Amygdala (tissue), 56 donors: ENCODE results near the gene TTLL7.
"Not testable (repeated sequence)": the region's sequence is repeated elsewhere in the genome, so short reads cannot be mapped to it uniquely, and the experiment has no call there.

Experiments
- DNase-seq, 56 donors: peaks; one replicate each; lab custom pipeline; 2025; lab: John Stamatoyannopoulos, UW

TTLL7 gene

GRCh38 chr1:83934550-83934949, 64.4 kb downstream of the TTLL7 start:
- no peak for DNase-seq

GRCh38 chr1:83932693-83933092, 66.2 kb downstream of the TTLL7 start:
- no peak for DNase-seq

GRCh38 chr1:83932281-83932680, 66.7 kb downstream of the TTLL7 start:
- DNase-seq: no peak

GRCh38 chr1:83931658-83932253, 67.2 kb downstream of the TTLL7 start:
- peak in 5 of 56 donors; percentile 0 to 75 (median 6) for DNase-seq

- DNase-seq: no peak
These were observed 69.7 kb downstream of the TTLL7 start for GRCh38 chr1:83929184-83929583.

DNA sequence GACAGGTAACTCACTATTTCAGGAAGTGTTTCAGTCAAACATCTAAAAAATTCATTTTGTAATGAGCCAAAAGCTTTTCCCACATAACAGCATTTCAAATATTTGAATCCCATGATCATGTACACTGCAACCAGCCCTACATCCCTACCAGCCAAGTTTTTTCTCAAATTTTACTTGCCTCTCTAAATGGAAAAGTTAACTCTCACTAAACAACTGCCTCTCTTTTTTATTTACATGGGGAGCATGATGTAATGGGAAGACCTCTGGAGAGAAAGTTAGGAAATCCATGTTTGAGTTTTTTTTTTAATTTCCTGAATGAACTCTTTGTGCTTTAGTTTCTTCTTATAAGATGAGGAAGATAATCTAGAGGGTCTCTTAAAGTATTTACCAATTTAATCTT, 70.5 kb downstream of the TTLL7 start:
- no peak for DNase-seq

DNA sequence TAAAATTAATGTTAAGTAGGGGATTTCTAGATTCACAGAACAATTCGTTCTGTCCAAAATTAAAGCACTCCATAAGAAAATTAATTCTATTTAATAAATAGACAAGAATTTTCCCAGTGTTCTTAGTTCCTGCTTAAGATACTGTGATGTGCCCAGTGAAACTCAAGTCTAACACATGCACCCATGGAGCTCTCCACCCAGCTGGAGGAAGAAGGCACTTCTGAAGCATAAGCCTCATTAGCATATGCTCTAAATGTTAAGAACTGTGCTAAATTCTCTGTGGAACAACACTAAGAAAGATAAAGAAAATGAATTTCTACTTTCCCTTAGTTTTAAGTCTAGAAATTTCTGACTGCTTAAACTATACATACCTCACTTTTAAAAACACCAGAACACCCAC, 71.2 kb downstream of the TTLL7 start:
- no peak for DNase-seq

DNA sequence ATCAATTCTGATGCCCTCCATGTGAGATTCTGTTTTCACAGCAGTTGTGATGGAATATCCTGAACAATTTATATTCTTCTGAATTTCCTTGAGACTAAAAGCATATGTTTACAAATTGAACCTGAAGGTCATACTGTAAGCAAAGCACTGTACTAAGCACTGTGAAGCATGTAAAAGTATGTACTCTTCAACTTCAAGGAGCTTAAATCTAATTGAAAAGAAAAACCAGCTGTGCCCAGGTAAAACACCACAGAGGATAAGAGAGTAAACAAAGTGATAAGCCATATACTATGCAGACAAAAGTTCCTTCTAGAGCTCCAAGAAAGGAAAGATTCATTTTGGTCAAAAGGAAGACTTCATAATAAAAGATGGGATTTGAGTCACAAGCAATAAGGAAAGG, 71.9 kb downstream of the TTLL7 start:
- no peak for DNase-seq

GRCh38 chr1:83923553-83923952, 75.4 kb downstream of the TTLL7 start:
- DNase-seq: no peak

- no peak for DNase-seq
These were observed 76.5 kb downstream of the TTLL7 start for GRCh38 chr1:83922431-83922830.

GRCh38 chr1:83920320-83920719, 78.6 kb downstream of the TTLL7 start:
- DNase-seq: peak in 1 of 56 donors; percentile 2

DNA sequence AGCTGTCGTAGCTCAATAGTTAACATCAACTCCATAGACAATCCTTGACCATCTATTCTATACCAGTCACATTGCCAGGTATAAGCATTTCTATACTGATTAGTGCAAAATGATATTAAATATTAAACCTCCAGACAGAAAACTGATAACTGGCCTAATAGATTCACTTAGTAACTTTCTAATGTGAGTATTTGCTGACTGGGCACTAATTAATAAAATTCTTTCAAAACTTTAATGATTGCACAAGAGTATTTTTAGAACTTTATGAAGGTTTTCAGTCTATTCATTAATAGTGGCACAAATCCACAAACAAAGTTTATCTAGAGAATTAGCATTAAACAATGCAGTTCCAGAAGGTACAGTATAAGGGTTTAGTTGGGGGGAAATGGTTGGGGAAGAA, 79.1 kb downstream of the TTLL7 start:
- DNase-seq: no peak

- DNase-seq: no peak
These were observed 80.1 kb downstream of the TTLL7 start for GRCh38 chr1:83918688-83919285.

DNA sequence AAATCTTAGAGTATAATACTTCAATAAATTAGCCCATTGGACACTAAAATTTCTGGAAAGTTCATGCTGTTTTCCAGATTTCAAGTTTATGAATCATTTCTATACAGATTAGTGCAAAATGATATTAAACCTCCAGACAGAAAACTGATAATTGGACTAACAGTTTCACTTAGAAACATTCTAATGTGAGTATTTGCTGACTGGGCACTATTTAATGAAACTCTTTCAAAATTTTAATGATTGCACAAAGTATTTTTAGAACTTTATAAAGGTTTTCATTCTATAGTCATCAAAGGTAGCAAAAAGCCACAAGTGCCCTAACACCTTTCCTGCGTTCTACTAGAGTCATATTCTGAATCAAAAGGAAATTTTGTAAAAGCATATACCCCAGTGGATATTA, 81.0 kb downstream of the TTLL7 start:
- DNase-seq: no peak

DNA sequence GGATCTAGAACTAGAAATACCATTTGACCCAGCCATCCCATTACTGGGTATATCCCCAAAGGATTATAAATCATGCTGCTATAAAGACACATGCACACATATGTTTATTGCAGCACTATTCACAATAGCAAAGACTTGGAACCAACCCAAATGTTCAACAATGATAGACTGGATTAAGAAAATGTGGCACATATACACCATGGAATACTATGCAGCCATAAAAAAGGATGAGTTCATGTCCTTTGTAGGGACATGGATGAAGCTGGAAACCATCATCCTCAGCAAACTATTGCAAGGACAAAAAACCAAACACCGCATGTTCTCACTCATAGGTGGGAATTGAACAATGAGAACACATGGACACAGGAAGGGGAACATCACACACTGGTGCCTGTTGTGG, 82.8 kb downstream of the TTLL7 start:
- DNase-seq: not testable (repeated sequence)

DNA sequence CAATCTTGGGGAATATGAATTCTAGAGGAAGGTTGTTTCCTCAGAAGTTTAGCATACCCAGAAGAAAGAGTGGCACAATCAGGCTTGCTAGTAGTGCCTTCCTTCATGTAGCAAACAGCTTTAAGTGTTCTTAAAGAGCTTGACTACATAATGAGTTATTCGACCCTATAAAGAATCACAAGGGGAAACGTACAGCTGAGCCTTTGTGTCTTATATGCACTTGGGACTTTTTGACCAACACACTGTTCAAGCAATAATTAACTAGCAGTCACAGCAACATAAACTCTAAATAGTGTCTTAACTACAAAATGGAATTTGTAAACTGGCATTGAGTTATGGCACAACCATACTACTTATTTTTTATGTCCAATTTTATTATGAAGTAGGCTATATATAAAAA, 86.1 kb downstream of the TTLL7 start:
- no peak for DNase-seq

- DNase-seq: no peak
These were observed 88.5 kb downstream of the TTLL7 start for GRCh38 chr1:83910461-83910860.

GRCh38 chr1:83909687-83910086, 89.2 kb downstream of the TTLL7 start:
- DNase-seq: no peak

- DNase-seq: no peak
These were observed 93.5 kb downstream of the TTLL7 start for GRCh38 chr1:83905315-83905907.

DNA sequence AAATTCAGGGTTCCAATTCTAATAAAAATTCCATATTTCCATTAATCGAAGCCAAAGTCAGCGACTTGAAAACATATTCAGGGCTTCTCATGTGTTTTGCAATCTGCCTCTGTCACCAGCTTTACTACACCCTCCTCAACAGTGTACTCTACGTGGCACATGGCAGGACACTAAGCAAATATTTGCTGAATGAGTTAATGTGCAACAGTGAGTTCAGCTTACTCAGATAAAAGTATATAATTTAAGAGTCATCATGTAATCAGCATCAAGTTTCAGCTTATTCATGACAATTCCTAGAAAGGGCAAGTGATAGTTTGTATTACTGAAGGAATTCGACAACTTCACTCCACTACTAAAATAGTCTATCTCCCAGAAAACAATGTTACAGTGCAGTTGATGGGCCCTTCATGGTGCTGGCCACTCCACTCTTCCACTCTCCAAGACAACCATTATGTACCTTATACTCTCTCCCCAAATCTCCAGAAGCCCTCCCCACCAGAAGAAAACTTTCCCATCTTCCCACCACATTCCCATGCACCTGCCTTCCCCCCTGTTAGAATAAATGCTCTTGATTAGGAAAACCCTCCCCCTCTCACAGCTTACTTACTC, 97.3 kb downstream of the TTLL7 start:
- no peak for DNase-seq

GRCh38 chr1:83900524-83900923, 98.4 kb downstream of the TTLL7 start:
- DNase-seq: no peak

DNA sequence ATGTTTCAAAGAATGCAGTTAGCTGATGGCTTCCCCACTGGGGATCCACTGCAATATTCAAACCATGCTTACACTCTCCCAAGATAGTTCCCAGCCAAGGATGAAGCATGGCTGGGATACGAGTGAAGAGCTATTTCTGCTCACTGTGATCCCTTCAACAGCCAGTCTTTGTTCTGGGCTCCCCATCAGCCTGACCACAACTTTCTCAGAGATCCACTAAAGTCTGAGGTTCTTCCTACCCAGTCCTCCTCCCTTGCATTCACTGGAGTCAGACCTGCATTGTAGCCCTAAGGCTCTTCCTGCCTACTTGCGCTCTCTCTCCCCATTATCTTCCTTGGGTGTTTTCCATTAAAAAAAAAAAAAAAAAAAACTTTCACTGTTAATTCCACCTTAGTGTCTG, 101.4 kb downstream of the TTLL7 start:
- no peak for DNase-seq
